IMR-90 (cell line): Measurements from ENCODE around the gene ABCC4.

ENCODE experiments used
- BHLHE40 ChIP-seq: fragments of 150-350 bp; IDR thresholded peaks from 2 replicates; pipeline ENCODE4 v1.6.1; 2016; ENCODE audit warnings: mild to moderate bottlenecking, low read depth, low read length
- CTCF ChIP-seq: conservative IDR thresholded peaks from 2 replicates; pipeline ENCODE4 v1.5.1; 2012; ENCODE audit warnings: mild to moderate bottlenecking, low read depth, low read length, improper control_type of control experiment
- MAFK ChIP-seq: IDR thresholded peaks from 2 replicates; pipeline ENCODE4 v1.6.1; 2012; ENCODE audit warnings: low read depth, low read length, improper control_type of control experiment
- NFE2L2 ChIP-seq: fragments of 150-350 bp; IDR thresholded peaks from 2 replicates; pipeline ENCODE4 v1.6.1; 2016; ENCODE audit warnings: low read depth, mild to moderate bottlenecking, low read length
- POLR2A ChIP-seq: IDR thresholded peaks from 2 replicates; pipeline ENCODE4 v1.6.1; 2012; ENCODE audit warnings: mild to moderate bottlenecking, low read depth, low read length
- RAD21 ChIP-seq: IDR thresholded peaks from 2 replicates; pipeline ENCODE4 v1.6.1; 2012; ENCODE audit warnings: low read length, improper control_type of control experiment
- RCOR1 ChIP-seq: IDR thresholded peaks from 2 replicates; pipeline ENCODE4 v1.6.1; 2012; ENCODE audit warnings: mild to moderate bottlenecking, low read length, improper control_type of control experiment; ENCODE audit not compliant: insufficient replicate concordance
- SMC3 ChIP-seq: fragments of 150-350 bp; IDR thresholded peaks from 2 replicates; pipeline ENCODE4 v1.6.1; 2016; ENCODE audit warnings: low read depth, mild to moderate bottlenecking, antibody characterized with exemption, low read length, moderate library complexity
- USF2 ChIP-seq: fragments of 150-350 bp; IDR thresholded peaks from 2 replicates; pipeline ENCODE4 v1.6.1; 2017; ENCODE audit warnings: mild to moderate bottlenecking, antibody characterized with exemption, low read length, low read depth

GRCh38 chr13:95199896-95200295 is 101.4 kb downstream of the ABCC4 start:
- TF ChIP-seq CTCF = no peak
- no peak for TF ChIP-seq POLR2A
- no peak for TF ChIP-seq SMC3
- TF ChIP-seq USF2 = no peak
- no peak for TF ChIP-seq NFE2L2
- no peak for TF ChIP-seq RCOR1
- no peak for TF ChIP-seq MAFK
- no peak for TF ChIP-seq RAD21
- TF ChIP-seq BHLHE40 = no peak
